ENCODE results near the gene UHRF1. TPM values are rescaled to one million over a fixed set of nuclear protein-coding genes. Genes with fewer than 3 reads are reported as not detected.
"Not testable (repeated sequence)": the region's sequence is repeated elsewhere in the genome, so short reads cannot be mapped to it uniquely, and the experiment has no call there.

UHRF1 gene
- total RNA-seq, 4 donors from 2014 or later: 0.46 to 21.8 (median 0.77) TPM; not detected in 1

- DNase-seq: no peak
- TF ChIP-seq CTCF (IDR thresholded peaks at IDR 0.05): no peak
- no peak for TF ChIP-seq POLR2A (IDR thresholded peaks at IDR 0.05)
- H3K4me1 ChIP-seq: no peaks in the 10 kb centered on the region
- no peaks in the 10 kb centered on the region for H3K9me3 ChIP-seq
- no peaks in the 10 kb centered on the region for H3K36me3 ChIP-seq
- intact Hi-C loops (cut with DNase I; ENCODE audit: low total_unique reads): no loop called here
- no peaks in the 10 kb centered on the region for H3K27me3 ChIP-seq
- H3K27ac ChIP-seq: no peak overlapping the region
- H3K4me3 ChIP-seq: no peak overlapping the region
Measured at GRCh38 chr19:4877753-4878490, 31.4 kb upstream of the UHRF1 start.

DNA sequence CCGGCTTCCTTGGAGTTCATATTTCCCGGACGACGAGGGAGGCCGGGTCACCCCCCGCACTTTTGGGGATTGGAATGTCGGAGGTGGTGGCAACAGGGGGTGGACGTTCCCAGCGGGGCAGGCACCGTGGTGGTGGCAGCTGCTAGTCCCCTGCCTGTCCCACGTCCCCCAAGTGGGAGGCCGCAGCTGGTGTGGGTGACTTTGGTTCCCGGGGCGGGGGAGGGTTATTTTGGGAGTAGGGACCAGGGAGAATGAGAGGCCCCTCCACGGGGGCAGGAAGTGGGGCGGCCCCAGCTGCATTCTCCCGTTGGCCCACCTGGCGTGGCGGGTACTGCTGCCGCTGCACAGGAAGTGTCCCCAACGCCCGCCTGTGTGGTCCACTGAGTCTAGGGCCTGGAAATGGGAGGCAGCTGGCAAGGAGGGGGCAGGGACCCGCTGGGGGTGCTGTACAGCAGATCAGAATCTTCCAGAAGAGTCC lies 30.8 kb upstream of the UHRF1 start:
- H3K27me3 ChIP-seq: no peaks in the 10 kb centered on the region
- H3K36me3 ChIP-seq: no peaks in the 10 kb centered on the region
- no peaks in the 10 kb centered on the region for H3K9me3 ChIP-seq
- TF ChIP-seq CTCF (IDR thresholded peaks at IDR 0.05): no peak
- TF ChIP-seq POLR2A (IDR thresholded peaks at IDR 0.05): no peak
- intact Hi-C loops (cut with DNase I; ENCODE audit: low total_unique reads): no loop called here
- no peaks in the 10 kb centered on the region for H3K4me1 ChIP-seq
- H3K4me3 ChIP-seq: no peak overlapping the region
- DNase-seq: no peak
- H3K27ac ChIP-seq: no peak overlapping the region

DNA sequence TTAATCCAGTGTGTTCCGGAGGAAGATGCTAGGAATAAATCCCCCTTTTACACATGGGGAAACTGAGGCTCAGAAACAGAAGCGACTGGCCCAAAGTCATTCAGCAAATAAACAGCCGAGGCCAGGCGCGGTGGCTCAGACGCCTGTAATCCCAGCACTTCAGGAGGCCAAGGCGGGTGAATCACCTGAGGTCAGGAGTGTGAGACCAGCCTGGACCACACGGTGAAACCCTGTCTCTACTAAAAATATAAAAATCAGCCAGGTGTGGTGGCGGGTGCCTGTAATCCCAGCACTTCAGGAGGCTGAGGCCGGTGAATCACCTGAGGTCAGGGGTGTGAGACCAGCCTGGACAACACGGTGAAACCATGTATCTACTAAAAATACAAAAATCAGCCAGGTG lies 30.3 kb upstream of the UHRF1 start:
- intact Hi-C loops (cut with DNase I; ENCODE audit: low total_unique reads): no loop called here
- DNase-seq: no peak
- no peaks in the 10 kb centered on the region for H3K27me3 ChIP-seq
- no peak overlapping the region for H3K27ac ChIP-seq
- TF ChIP-seq POLR2A (IDR thresholded peaks at IDR 0.05) (no peak), CTCF (IDR thresholded peaks at IDR 0.05) (no peak)
- H3K4me3 ChIP-seq: no peak overlapping the region
- no peaks in the 10 kb centered on the region for H3K4me1 ChIP-seq
- no peaks in the 10 kb centered on the region for H3K9me3 ChIP-seq
- no peaks in the 10 kb centered on the region for H3K36me3 ChIP-seq

- H3K4me3 ChIP-seq; H3K27me3 ChIP-seq; DNase-seq; H3K9me3 ChIP-seq; H3K27ac ChIP-seq; H3K4me1 ChIP-seq; intact Hi-C loops (cut with DNase I; ENCODE audit: low total_unique reads); H3K36me3 ChIP-seq: not testable (repeated sequence)
Measured at GRCh38 chr19:4882874-4883273, 26.4 kb upstream of the UHRF1 start.

- intact Hi-C loops (cut with DNase I; ENCODE audit: low total_unique reads); H3K9me3 ChIP-seq; H3K27me3 ChIP-seq; H3K4me3 ChIP-seq; H3K4me1 ChIP-seq; H3K36me3 ChIP-seq; DNase-seq; H3K27ac ChIP-seq: not testable (repeated sequence)
Measured at GRCh38 chr19:4884993-4885392, 24.3 kb upstream of the UHRF1 start.

DNA sequence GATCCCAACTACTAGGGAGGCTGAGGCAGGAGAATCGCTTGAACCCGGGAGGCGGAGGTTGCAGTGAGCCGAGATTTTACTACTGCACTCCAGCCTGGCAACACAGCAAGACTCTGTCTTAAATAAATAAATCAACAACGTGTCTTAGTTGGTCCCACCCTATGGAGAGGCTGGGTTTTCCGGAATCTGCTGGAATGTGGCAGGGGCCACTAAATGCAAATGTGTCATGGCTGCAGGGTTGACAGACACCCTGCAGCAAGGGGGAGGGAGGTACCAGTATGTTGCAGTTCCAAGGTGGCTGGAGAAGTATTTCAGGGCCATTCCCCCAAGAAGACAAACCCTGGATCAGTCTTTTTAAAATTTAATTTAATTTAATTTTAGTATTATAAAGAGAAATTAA lies 21.5 kb upstream of the UHRF1 start:
- H3K4me1 ChIP-seq; H3K9me3 ChIP-seq; intact Hi-C loops (cut with DNase I; ENCODE audit: low total_unique reads); H3K36me3 ChIP-seq; H3K4me3 ChIP-seq; H3K27me3 ChIP-seq; H3K27ac ChIP-seq; DNase-seq: not testable (repeated sequence)
